ENCODE data around the gene GABBR2.

The GABBR2 gene

GRCh38 chr9:98351370-98351769 lies 357.4 kb downstream of the GABBR2 start:
- no peaks in the 10 kb centered on the region for H3K27me3 ChIP-seq (ENCODE audit: insufficient read depth, low read length)
- WGBS, result no CpG with 5 or more reads among the region's 1 CpG
- no peak overlapping the region for H3K9ac ChIP-seq (ENCODE audit: low read depth, low read length)
- no peak overlapping the region for H3K4me3 ChIP-seq (ENCODE audit: low read length)
- no peaks in the 10 kb centered on the region for H3K36me3 ChIP-seq (ENCODE audit: insufficient read depth, low read length)
- no peak overlapping the region for H3K27ac ChIP-seq (ENCODE audit: low read depth, low read length)
- no peaks in the 10 kb centered on the region; the same call in 1 of the 2 replicates for H3K9me3 ChIP-seq (ENCODE audit: insufficient read depth, low read depth, low read length)
- H3K4me1 ChIP-seq (ENCODE audit: insufficient read depth, low read length), result no peaks in the 10 kb centered on the region

GRCh38 chr9:98347642-98348041 lies 361.1 kb downstream of the GABBR2 start:
- Histone ChIP-seq H3K4me3 (ENCODE audit: low read length) (no peak overlapping the region), H3K27ac (ENCODE audit: low read depth, low read length) (no peak overlapping the region), H3K27me3 (ENCODE audit: insufficient read depth, low read length) (no peaks in the 10 kb centered on the region), H3K9ac (ENCODE audit: low read depth, low read length) (no peak overlapping the region), H3K36me3 (ENCODE audit: insufficient read depth, low read length) (no peaks in the 10 kb centered on the region), H3K9me3 (ENCODE audit: insufficient read depth, low read depth, low read length) (no peaks in the 10 kb centered on the region), H3K4me1 (ENCODE audit: insufficient read depth, low read length) (no peaks in the 10 kb centered on the region)
- WGBS, result 96% methylated on average over 2 of the region's 3 CpGs

GRCh38 chr9:98345011-98345410 lies 363.7 kb downstream of the GABBR2 start:
- no peak overlapping the region for H3K27ac ChIP-seq (ENCODE audit: low read depth, low read length)
- WGBS, result 84% methylated on average over 6 of the region's 6 CpGs
- no peak overlapping the region for H3K4me3 ChIP-seq (ENCODE audit: low read length)
- H3K36me3 ChIP-seq (ENCODE audit: insufficient read depth, low read length), result no peaks in the 10 kb centered on the region
- H3K27me3 ChIP-seq (ENCODE audit: insufficient read depth, low read length), result no peaks in the 10 kb centered on the region
- H3K9me3 ChIP-seq (ENCODE audit: insufficient read depth, low read depth, low read length), result no peaks in the 10 kb centered on the region
- no peaks in the 10 kb centered on the region for H3K4me1 ChIP-seq (ENCODE audit: insufficient read depth, low read length)
- H3K9ac ChIP-seq (ENCODE audit: low read depth, low read length), result no peak overlapping the region

DNA sequence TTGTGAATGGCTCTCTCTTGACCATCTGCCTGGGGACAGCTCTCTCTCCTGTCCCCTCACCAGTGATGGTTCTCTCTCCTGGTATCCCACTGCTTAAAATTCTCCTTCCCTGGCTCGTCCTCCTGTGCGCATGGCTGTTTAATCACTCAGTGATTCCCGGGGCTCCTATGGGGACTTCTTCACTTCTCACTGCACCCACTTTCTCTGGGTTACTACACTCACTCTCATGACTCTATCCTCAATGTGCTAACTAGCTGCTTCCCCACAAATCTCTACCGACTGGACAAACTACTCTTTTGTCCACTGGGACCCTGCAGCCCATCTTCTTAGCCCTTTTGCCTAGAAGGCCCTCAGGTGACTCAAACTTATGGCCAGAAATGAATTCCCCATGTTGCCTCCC lies 364.2 kb downstream of the GABBR2 start:
- 91% methylated on average over 4 of the region's 4 CpGs for WGBS
- Histone ChIP-seq H3K27ac (ENCODE audit: low read depth, low read length) (no peak overlapping the region), H3K36me3 (ENCODE audit: insufficient read depth, low read length) (no peaks in the 10 kb centered on the region), H3K9me3 (ENCODE audit: insufficient read depth, low read depth, low read length) (no peaks in the 10 kb centered on the region), H3K27me3 (ENCODE audit: insufficient read depth, low read length) (no peaks in the 10 kb centered on the region), H3K4me1 (ENCODE audit: insufficient read depth, low read length) (no peaks in the 10 kb centered on the region), H3K9ac (ENCODE audit: low read depth, low read length) (no peak overlapping the region), H3K4me3 (ENCODE audit: low read length) (no peak overlapping the region)

DNA sequence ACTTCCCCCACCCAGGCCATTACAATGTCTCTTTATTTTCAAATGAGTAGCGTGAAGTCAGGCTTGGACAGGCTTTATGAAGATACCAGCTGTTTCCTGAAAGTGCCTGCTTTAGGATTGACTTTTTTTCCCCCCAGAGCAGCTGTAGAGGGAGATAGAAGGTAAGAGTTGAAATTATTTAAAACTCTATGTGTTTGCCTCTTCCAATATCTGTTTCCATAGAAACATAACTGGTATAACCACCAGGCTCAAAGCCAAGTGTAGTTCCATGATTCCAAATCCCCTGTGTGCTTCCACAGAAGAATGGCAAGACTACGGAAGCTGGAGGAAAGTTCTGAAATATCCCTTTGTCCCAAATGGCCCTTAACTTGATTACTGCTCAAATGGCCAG lies 365.9 kb downstream of the GABBR2 start:
- Histone ChIP-seq H3K9ac (ENCODE audit: low read depth, low read length) (no peak overlapping the region), H3K27ac (ENCODE audit: low read depth, low read length) (no peak overlapping the region)
- WGBS, result 97% methylated on average over 2 of the region's 2 CpGs

GRCh38 chr9:98342098-98342819 lies 366.5 kb downstream of the GABBR2 start:
- no peak overlapping the region for H3K27ac ChIP-seq (ENCODE audit: low read depth, low read length)
- 91% methylated on average over 4 of the region's 4 CpGs for WGBS
- H3K9ac ChIP-seq (ENCODE audit: low read depth, low read length), result no peak overlapping the region
- H3K4me1 ChIP-seq (ENCODE audit: insufficient read depth, low read length), result no peaks in the 10 kb centered on the region
- H3K27me3 ChIP-seq (ENCODE audit: insufficient read depth, low read length), result no peaks in the 10 kb centered on the region
- no peaks in the 10 kb centered on the region for H3K36me3 ChIP-seq (ENCODE audit: insufficient read depth, low read length)
- no peaks in the 10 kb centered on the region for H3K9me3 ChIP-seq (ENCODE audit: insufficient read depth, low read depth, low read length)
- H3K4me3 ChIP-seq (ENCODE audit: low read length), result no peak overlapping the region

More for the DNA sequence above, 365.9 kb downstream of the GABBR2 start:
- Histone ChIP-seq H3K4me3 (ENCODE audit: low read length) (no peak overlapping the region), H3K36me3 (ENCODE audit: insufficient read depth, low read length) (no peaks in the 10 kb centered on the region), H3K27me3 (ENCODE audit: insufficient read depth, low read length) (no peaks in the 10 kb centered on the region), H3K9me3 (ENCODE audit: insufficient read depth, low read depth, low read length) (no peaks in the 10 kb centered on the region), H3K4me1 (ENCODE audit: insufficient read depth, low read length) (no peaks in the 10 kb centered on the region)

- Histone ChIP-seq H3K9me3 (ENCODE audit: insufficient read depth, low read depth, low read length) (no peaks in the 10 kb centered on the region), H3K27me3 (ENCODE audit: insufficient read depth, low read length) (no peaks in the 10 kb centered on the region), H3K36me3 (ENCODE audit: insufficient read depth, low read length) (no peaks in the 10 kb centered on the region), H3K9ac (ENCODE audit: low read depth, low read length) (no peak overlapping the region), H3K27ac (ENCODE audit: low read depth, low read length) (no peak overlapping the region), H3K4me3 (ENCODE audit: low read length) (no peak overlapping the region), H3K4me1 (ENCODE audit: insufficient read depth, low read length) (no peaks in the 10 kb centered on the region)
- 95% methylated on average over 20 of the region's 20 CpGs for WGBS
Observed at GRCh38 chr9:98341157-98342097, 367.3 kb downstream of the GABBR2 start.

- Histone ChIP-seq H3K4me3 (ENCODE audit: low read length) (no peak overlapping the region), H3K9ac (ENCODE audit: low read depth, low read length) (no peak overlapping the region), H3K27me3 (ENCODE audit: insufficient read depth, low read length) (no peaks in the 10 kb centered on the region), H3K27ac (ENCODE audit: low read depth, low read length) (no peak overlapping the region), H3K9me3 (ENCODE audit: insufficient read depth, low read depth, low read length) (no peaks in the 10 kb centered on the region), H3K36me3 (ENCODE audit: insufficient read depth, low read length) (no peaks in the 10 kb centered on the region), H3K4me1 (ENCODE audit: insufficient read depth, low read length) (no peaks in the 10 kb centered on the region)
- WGBS, result 90% methylated on average over 6 of the region's 6 CpGs
Observed at GRCh38 chr9:98339987-98340800, 368.5 kb downstream of the GABBR2 start.

GRCh38 chr9:98335661-98336060 lies 373.1 kb downstream of the GABBR2 start:
- 93% methylated on average over 2 of the region's 2 CpGs for WGBS
- Histone ChIP-seq H3K4me1 (ENCODE audit: insufficient read depth, low read length) (no peaks in the 10 kb centered on the region), H3K4me3 (ENCODE audit: low read length) (no peak overlapping the region)

GRCh38 chr9:98334796-98335195 lies 373.9 kb downstream of the GABBR2 start:
- Histone ChIP-seq H3K27ac (ENCODE audit: low read depth, low read length) (no peak overlapping the region), H3K36me3 (ENCODE audit: insufficient read depth, low read length) (no peaks in the 10 kb centered on the region), H3K9ac (ENCODE audit: low read depth, low read length) (no peak overlapping the region), H3K27me3 (ENCODE audit: insufficient read depth, low read length) (no peaks in the 10 kb centered on the region), H3K9me3 (ENCODE audit: insufficient read depth, low read depth, low read length) (no peaks in the 10 kb centered on the region), H3K4me3 (ENCODE audit: low read length) (no peak overlapping the region), H3K4me1 (ENCODE audit: insufficient read depth, low read length) (no peaks in the 10 kb centered on the region)
- 94% methylated on average over 3 of the region's 3 CpGs for WGBS

More at GRCh38 chr9:98335661-98336060, 373.1 kb downstream of the GABBR2 start:
- no peak overlapping the region for H3K27ac ChIP-seq (ENCODE audit: low read depth, low read length)
- H3K9ac ChIP-seq (ENCODE audit: low read depth, low read length), result no peak overlapping the region
- H3K9me3 ChIP-seq (ENCODE audit: insufficient read depth, low read depth, low read length), result no peaks in the 10 kb centered on the region
- no peaks in the 10 kb centered on the region for H3K27me3 ChIP-seq (ENCODE audit: insufficient read depth, low read length)
- H3K36me3 ChIP-seq (ENCODE audit: insufficient read depth, low read length), result no peaks in the 10 kb centered on the region

Measured in HUES64 (cell line).